T-helper 2 cell (primary cell): ENCODE measurements around the gene DLGAP1.
"Not testable (repeated sequence)": the region's sequence is repeated elsewhere in the genome, so short reads cannot be mapped to it uniquely, and the experiment has no call there.

ENCODE experiments used
- DNase-seq, 5 experiments: peaks; one replicate each; pipeline versions ENCODE4 v3.0.0 to v3.0.0-alpha.2; 2012 to 2022

Gene DLGAP1

DNA sequence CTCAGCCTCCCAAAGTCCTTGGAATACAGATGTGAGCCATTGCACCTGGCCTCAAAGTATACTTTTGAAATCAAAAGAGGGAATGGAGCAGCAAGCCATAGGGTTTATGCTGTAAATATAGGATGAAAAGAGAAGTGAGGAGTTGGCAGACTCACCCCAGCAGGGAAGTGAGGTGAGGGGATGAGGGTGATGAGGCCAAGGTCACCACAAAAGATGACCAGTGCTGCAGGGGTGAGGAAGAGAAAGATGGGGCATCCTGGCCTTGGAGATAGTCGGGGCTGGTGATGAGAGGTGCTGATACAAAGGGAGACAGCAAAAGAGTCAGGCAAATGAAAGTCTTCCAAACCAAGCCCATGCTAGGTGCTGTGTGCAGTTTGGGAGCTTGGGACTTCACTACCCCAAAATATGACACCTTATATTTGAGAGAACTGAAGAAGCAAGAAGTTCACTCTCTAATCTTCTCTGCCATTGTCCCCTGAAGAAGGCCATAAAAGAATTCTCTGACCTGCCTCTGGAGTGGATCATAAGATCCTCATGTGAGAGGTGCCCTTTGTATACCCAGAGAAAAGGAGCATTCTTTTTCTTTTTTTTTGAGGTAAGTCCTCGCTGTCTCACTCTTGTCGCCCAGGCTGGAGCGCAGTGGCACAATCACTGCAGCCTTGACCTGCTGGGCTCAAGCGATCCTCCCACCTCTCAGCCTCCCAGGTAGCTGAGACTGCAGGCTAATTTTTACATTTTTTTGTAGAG is 974.1 kb downstream of the DLGAP1 start:
- no peak for DNase-seq

DNA sequence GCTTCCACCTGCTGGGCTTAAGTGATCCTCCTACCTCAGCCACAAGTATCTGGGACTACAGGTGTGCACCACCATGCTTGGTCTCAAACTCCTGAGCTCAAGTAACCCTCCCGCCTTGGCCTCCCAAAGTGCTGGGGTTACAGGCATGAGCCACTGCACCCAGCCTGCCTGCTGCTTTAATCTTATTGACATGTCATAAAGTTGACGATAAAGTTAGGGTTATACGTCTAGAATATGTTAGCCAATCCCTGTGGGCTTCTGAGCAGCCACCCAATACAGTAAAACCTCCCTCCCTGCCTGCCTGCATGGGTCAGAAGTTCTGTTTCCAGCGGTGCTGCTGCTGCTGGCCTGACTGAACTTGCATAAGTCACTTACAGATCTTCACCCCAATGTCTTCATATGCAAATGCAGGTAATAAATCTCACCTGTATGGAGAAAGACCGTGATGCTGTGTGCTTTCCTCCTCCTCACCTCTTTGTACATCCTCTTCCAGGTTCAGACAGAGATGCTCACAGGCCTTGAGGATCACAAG is 975.1 kb downstream of the DLGAP1 start:
- no peak for DNase-seq

DNA sequence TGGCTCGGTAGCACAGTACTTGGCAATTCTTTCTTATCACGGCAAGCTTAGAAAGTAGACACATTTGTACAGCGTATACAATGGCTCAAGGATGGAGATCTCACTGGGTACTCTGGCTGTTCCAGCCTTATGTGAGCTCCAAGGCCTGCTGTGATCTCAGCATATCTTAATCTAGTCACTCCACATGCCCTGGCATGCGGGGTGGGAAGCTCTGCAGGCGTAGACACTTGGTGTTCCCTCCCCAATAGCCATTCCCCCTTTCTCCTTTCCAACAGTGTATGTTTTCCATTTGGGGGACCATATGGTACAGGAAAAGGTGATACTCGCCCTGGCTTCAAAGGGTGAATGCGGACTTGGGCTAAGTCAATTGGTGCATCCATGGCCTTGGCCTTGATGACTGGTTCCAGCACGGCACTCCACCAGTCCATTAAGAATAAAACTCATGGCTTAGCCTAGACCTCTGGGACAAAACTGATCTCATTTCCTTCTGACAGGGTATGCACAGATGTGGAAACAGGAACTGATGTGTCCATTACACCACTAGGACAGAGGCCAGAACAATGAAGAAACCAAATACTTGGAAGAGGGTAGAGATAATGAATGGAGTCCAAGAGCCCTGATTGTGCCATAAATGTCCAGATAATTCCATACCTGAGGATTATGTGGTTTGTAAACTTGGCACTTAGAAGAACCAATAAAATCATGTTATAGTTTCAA is 976.7 kb downstream of the DLGAP1 start:
- DNase-seq, result no peak

DNA sequence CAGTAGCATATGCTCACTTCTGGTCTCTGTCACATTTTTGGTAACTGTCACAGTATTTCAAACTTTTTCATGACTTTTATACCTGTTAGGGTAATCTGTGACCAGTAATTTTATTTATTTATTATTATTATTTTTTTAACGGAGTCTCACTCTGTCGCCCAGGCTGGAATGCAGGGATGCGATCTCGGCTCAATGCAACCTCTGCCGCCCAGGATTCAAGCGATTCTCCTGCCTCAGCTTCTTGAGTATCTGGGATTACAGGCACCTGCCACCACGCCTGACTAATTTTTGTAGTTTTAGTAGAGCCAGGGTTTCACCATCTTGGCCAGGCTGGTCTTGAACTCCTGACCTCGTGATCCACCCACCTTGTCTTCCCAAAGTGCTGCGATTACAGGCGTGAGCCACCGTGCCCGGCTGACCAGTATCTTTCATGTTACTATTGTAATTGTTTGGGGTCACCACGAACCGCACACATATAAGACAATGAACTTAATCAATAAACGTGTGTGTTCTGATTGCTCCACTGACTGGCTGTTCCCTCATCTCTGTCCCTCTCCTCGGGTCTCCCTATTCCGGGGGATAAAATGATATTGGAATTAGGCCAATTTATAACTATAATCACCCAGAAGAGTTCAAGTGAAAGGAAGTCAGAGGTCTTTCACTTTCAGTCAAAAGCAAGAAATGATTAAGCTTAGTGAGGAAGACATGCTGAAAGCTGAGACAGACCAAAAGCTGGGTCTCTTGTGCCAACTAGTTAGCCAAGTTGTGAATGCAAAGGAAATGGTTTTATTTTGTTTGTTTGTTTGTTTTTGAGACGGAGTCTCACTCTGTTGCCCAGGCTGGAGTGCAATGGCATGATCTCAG is 982.2 kb downstream of the DLGAP1 start:
- peak in 1 of 5 experiments; percentile 90 for DNase-seq

DNA sequence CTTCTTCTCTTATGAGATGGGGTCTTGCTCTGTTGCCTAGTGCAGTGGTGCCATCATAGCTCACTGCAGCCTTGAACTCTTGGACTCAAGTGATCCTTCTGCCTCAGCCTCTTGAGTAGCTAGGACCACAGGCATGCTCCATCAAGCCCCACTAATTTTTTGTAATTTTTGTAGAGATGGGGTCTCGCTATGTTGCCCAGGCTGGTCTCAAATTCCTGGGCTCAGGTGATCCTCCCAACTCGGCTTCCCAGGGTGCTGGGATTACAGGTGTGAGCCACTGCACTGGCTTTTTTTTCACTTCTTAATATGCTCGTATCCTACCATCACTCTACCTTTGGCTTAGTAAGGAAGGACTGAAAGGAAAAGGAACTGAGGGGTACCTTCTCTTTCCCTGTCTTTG is 983.0 kb downstream of the DLGAP1 start:
- DNase-seq, result not testable (repeated sequence)

DNA sequence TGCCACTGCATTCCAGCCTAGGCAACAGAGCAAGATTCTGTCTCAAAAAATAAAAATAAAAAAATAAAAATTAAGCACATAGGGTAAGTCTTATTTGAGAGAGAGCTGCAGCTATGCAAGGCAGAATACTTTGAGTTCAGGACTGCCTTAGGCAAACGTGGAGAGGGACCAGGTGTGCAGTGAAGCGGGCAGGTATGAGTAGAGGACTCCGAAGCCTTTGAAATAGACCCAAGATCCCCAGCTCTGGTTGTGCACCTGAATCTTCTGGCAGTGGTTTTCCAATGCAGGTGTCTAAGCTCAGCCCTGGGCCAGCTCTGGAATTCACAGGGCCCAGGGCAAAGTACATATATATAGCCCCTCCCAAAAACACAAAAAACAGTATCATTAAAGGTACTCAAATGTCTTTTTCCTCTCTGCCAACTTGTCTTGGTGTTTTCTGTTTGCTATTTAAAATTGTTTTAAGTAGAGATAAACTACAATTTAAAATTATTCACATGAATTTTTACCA is 983.9 kb downstream of the DLGAP1 start:
- no peak for DNase-seq

DNA sequence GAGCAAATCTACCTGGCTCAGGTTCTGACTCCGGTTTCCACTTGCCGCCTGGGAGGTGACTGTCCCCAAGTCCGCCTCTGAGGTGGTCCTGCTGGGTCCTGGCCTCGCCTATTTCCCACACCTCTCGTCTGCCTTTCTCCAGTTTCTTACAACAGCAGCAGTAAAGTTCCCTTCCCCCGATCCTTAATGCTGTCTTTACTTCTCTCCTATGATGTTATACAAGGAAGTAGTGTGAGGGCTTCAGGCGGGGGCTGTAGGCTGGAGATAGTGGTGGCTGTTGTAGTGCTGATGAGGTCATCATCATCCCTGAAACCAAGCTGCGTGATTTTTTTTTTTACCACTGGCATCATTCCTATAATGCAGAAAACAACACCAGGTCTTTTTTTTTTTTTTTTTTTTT is 986.3 kb downstream of the DLGAP1 start:
- no peak for DNase-seq

DNA sequence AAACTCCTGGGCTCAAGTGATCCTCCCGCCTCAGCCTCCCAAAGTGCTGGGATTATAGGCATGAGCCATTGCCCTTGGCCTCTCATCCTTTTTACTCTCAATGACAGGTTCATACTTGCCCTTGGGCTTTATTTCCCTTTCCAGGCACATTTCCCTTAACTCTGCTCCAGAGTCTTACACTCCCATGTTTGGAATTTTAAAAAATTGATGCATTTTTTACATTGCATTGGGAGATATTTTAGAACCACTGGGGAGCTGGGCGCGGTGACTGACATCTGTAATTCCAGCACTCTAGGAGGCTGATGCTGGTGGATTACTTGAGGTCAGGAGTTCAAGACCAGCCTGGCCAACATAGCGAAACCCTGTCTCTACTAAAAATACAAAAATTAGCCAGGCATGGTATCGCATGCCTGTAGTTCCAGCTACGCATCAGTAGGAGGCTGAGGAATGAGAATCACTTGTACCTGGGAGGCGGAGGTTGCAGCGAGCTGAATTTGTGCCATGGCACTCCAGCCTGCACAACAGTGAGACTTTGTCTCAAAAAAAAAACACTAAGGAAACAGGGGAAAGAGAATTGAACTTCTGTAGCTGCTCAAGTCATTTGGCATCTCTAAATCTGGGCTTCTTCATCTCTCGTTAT is 986.9 kb downstream of the DLGAP1 start:
- DNase-seq, result no peak

DNA sequence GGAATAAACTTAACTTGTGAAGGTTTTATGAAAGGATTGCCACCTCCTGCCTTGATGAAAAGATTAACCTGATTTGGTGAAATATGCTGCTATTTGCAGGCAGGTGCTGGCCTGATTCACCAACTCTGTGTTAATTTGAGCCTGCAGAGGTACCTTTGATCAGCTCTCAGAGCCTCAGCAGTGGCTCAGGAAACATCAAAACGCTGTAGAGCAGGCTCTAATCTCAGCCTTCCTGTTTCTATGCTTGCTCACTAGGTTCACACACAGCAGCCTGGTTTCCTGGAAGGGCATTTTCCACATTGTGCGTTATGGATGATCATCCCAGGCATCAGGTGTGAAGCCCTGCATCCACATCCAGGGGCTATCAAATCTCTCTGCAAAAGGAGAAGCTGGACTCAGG is 988.2 kb downstream of the DLGAP1 start:
- peak in 1 of 5 experiments; percentile 44 for DNase-seq

DNA sequence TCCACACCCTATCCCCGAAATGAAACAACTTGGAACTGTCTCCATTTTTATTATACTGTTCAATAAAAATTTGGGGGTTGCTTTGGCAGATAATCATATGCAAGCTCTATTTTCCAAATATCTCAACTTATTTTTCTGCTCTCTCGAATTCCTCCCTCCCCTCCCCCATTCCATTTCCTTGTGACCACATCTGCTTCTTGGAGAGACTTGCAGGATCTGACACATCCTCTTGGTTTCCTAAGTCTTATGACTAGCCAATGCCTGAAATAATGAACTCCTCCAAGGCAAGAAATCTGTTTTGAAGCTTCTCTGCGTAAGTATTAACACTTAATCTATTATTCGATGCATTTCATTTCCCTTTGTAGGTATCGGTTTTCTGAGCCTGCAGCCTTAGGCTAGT is 989.1 kb downstream of the DLGAP1 start:
- no peak for DNase-seq

DNA sequence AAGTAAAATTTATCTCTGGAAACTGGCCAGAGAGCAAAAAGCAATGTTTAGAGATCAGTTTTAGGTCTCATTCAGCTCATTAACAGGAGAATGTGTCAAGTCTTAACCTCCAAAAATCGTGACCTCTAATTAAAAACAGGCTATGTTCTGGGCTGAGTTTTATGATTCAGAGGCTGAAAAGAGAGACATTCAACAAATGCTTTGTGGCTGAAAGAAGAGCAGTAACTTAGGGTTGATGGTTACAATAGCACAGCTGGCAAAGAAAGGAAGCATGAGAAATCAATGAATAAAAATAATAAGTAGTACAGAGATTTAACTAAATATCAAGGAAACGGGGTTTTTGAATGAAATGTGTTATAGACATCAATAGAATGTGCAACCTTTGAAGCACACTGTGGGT is 992.1 kb downstream of the DLGAP1 start:
- DNase-seq, result no peak

DNA sequence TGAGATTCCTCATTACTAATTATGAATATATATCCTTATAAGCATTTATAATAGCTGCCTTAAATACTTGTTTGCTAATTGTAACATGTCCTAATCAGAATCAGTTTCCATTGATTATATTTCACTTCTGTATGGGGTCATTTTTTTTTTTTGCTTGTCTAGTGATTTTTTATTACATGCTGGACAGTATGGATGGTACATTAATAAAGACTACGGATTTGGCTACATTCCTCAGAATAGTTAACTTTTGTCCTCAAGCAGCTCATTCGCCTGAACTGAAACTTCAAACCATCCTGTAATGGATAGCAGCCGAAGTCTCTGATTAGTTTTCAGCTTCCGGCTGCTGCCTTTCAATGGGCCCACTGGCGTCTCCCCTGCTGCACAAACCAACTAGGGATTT is 993.4 kb downstream of the DLGAP1 start:
- no peak for DNase-seq

DNA sequence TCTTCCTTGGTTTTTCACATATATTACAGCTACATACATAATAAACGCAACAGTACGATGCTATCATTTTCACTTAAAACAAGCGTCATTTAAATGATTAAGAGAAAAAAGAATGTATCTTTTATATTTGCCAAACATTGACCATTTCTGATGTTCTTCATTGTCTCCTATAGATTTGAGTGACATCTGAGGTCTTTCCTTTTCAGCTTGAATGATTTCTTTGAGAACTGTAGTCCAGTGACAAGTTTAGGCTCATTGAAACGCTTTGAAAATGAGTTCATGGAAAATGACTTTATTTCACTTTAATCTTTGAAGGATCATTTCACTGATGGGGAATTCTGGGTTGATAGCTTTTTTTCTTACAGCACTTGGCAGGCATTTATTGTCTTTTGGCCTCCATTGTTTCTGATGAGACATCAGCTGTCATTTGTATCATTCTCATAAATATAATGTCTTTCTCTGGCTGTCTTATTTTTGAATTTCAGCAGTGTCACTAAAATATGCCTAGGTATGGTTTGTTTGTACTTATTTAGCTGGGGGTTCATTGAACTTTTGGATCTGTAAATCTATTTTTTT is 994.2 kb downstream of the DLGAP1 start:
- no peak for DNase-seq

DNA sequence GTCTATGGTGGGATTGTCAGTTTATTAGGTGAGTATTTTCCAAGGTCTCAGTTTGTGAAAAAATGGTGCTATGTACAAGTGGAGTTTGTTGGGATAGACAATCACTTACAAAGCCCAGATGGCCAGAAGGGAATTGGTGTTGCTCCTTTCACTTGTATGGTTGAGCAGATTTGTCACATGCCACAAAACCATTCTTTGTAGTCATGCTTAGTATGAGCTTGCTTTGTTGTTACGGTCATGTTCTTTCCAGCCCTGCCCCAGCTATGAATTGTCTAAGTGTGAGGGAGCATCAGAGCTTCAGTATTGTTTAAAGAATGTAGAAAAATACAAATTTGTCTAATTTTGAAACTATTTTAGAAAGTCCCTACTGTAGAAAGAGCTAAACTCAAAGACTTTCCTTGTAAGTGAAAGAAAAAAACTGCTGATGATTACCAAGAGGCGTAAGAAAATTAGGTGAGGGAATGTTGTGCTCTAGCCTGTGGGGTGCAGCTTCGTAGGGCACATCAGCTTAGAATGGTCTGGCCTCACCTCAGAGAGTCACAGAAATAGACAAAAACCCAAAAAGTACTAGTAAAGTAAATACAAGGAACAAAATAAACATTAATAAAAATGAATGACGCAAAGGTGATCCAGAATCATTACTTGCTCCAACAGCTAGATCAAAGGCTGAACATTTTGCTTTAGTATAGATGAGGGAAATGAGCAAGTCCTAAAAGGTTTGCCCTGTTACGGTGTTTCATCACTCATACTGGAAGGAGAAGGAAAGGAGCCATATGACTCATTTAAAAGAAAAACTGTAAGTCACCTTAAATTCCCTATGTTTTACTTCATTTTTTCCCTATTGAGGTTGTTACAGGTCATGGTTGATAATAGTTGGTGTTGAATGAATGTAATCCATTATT is 995.9 kb downstream of the DLGAP1 start:
- DNase-seq, result peak in 1 of 5 experiments; percentile 58

DNA sequence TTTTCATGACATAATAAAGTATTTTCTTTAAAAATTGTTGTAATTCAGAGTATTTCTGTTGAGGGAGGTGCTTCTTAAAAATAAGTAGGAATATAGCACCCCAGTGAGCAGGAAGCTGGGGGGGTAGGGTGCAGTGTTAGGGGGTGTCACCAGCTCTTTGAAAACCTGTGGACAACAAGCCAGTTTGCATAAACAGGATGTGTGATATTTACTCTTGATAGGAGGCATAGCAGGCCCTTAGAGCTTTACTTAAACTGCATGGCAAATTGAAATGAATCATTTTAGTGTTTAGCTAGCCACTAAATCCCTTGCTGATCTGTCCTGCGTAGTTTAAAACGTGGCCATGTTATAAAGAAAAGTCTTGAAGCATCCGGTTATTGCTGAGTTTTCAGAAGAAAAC is 996.7 kb downstream of the DLGAP1 start:
- DNase-seq, result peak in 2 of 5 experiments; percentile 35 to 88

DNA sequence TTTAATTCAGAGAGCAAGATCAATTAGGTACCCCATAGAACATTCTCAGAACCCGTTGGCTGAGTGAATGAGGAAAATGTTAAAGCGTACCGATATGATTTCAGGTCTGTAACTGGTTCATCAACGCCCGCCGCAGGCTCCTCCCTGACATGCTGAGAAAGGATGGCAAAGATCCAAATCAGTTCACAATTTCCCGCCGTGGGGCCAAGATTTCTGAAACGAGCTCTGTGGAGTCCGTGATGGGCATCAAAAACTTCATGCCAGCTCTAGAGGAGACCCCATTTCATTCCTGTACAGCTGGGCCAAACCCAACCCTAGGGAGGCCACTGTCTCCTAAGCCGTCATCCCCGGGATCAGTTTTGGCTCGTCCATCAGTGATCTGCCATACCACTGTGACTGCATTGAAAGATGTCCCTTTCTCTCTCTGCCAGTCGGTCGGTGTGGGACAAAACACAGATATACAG is 997.8 kb downstream of the DLGAP1 start:
- no peak for DNase-seq

DNA sequence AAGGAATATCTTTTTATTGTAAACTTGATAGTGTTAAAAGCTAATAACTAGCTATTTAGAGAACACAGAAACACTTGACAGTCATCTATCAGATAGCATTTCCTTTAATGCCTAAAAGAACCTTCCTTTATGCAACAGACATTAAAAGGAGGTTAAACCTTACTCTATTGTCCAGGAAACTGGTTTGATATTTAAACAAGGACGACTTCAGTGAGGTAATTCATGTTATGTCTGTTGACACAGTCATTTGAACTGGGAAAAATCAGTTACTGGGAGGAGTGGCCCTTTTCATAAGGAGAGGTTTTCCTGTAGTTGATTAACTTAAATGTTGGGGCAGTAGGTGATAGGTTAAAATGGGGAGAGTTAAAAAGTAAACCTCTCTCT is 998.4 kb downstream of the DLGAP1 start:
- no peak for DNase-seq

DNA sequence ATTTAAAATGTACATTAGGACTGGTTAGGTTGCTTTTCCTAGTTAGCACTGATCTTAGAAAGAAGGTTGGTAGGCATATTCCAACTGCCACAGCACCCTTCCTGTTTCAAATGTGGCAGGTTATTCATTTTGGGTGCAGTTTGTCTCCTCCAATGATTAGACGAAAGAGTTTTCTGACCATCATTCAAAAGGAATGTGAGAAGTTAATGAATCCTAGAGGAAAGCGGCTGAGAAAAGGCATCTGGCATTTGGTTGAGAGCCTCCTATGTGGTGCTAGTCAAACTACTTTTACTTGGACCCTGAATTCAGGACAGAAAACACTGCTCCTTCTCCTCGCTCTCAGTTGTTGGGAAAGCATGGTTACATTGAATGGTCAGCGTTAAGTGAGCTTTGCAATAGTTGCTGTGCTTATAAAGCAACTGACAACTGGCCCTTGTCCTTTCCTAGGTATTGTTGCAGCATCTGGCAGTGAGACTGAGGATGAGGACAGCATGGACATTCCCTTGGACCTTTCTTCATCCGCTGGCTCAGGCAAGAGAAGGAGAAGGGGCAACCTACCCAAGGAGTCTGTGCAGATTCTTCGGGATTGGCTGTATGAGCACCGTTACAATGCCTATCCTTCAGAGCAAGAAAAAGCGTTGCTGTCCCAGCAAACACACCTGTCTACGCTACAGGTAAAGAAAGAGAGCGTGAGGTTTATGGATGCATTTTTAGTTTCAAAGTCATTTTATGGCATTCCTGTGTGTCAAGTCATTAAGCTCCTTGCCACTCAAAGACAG is 999.0 kb downstream of the DLGAP1 start:
- no peak for DNase-seq

DNA sequence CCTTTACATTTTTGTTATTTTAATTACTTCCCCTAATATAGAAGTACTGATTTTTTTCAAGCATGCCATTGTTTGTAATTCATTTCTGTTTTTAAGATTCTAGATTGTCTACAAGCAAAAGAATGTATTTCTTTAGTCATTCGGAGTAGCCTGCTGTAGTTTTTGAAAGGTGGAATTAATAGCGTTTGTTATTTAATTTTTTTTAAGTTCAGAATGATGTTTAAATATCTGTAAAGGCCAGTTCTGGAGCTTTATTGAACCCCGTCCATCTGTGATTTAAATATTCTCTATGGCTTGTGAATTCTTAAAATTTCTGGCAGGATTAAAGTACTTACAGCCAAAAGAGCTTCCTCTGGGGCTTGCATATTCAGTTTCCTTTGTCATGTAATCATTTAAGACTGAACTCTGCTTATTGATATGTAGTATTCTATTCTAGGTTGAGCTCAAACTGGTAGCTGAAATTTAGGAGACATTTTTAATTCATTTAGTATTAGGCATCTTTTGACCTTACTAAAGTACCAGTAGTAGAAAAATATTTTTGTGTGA is 999.9 kb downstream of the DLGAP1 start:
- DNase-seq, result no peak
